Globus pallidus (tissue), 1 donor: ENCODE measurements around the gene SRP19.
"Not testable (repeated sequence)": the region's sequence is repeated elsewhere in the genome, so short reads cannot be mapped to it uniquely, and the experiment has no call there.

Experiments used
- DNase-seq: peaks from one replicate; pipeline ENCODE4 v3.0.0-alpha.2; 2015; ENCODE audit warnings: low spot score

The SRP19 gene

GRCh38 chr5:112860929-112861637 is at the start of gene SRP19:
Gene SRP19 (plus strand): TSS chr5:112861287. CDS start chr5:112861377, 90 bp downstream.
- peak; percentile 93 for DNase-seq

DNA sequence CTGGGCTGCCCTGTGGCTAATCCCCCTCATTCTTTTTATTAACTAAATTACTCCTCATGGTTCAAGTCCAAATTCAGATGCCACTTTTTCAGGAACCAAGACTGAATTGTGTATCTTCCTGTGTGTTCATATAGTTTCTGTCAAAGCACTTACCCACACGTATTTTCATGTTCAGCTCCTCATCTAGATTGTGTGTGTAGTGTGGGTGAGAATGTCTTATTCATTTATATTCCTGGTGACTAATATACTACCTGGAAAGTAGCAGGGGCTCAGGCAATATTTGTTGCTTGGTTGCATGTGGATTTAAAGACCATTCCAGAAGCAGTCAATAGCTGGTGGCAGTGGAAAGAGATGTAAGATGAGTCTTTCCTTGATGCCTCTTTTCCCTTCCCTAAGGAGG is 48.5 kb upstream of the SRP19 start:
- DNase-seq: no peak

DNA sequence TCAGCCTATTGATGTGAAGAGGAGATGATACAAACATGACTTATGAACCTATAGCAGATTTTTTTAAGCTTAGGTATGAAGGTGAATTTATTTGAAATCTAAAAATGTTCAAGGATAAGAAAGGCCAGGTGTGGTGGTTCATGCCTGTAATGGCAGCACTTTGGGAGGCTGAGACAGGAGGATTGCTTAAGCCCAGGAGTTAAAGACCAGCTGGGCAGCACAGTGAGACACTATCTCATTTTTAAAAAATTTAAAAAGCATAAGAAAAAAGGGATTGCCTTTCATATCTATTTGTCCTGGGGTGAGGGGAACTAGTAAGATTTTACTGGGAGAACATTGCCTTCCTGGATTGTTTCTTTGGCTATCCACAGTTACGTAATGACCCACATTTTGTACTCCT is 40.8 kb upstream of the SRP19 start:
- DNase-seq: no peak

DNA sequence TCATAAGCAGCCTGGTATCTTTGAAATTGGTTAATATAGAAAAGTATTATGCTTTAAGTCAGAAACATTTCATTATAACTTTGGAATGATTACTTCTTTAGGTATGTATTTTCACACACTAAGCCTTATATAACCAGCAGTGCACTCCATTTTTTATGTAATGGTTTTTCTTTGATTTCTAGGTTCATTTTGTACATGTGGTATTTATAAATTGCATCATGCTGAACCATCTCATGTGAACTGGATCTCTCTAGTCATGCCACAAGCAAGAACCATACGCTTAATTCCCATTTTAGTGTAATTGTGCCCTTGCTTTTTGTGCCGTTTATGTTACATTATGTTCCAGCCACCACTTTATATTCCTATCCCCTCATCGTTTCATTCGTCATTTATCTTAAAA is 38.6 kb upstream of the SRP19 start:
- DNase-seq: no peak

DNA sequence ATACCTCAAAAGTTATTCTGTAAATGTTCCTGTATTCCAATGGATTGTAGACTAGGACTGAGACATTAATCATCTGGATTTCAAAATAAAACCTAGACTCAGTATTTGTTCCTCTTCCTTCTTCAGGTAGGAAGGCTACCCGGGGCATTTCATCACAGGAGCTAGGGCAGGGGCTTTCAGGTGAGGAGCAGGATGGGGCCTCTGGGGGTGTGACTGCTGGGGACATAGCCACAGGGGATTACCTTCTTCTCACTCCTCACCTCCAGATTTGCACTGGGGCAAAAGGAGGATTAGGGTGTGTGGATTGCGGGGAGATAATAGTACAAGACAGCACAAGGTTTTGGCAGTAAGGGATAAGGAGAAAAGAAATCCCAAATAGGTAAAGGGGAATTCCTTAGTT is 37.9 kb upstream of the SRP19 start:
- no peak for DNase-seq

- no peak for DNase-seq
Observed at GRCh38 chr5:112823656-112824055, 37.4 kb upstream of the SRP19 start.

- no peak for DNase-seq
Observed at GRCh38 chr5:112824197-112824596, 36.9 kb upstream of the SRP19 start.

GRCh38 chr5:112830378-112830777 is 30.7 kb upstream of the SRP19 start:
- no peak for DNase-seq

GRCh38 chr5:112833971-112834370 is 27.1 kb upstream of the SRP19 start:
- DNase-seq: no peak

GRCh38 chr5:112844489-112844888 is 16.6 kb upstream of the SRP19 start:
- DNase-seq: no peak

- no peak for DNase-seq
Observed at GRCh38 chr5:112846556-112846955, 14.5 kb upstream of the SRP19 start.

DNA sequence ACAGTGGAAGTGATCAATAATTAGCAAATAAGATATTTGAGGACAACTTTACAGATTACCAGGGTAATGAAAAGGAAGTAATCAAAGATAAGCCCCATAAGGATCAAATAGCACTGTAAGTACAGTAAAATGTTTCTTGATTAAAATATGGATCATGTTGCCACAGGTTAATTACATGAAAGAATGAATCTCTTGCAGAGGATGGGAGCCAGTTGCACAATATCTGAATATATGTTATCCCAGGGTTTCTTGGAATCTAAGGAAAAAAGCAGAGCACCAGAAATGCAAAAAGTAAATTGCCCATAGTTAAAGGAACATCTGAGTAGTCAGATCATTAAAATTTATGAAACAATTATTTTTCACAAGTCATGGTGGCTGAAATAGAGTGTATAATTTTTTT is 13.8 kb upstream of the SRP19 start:
- no peak for DNase-seq

- peak; percentile 74 for DNase-seq
Observed at GRCh38 chr5:112848116-112848811, 12.8 kb upstream of the SRP19 start.

- DNase-seq: no peak
Observed at GRCh38 chr5:112849912-112850311, 11.2 kb upstream of the SRP19 start.

- DNase-seq: no peak
Observed at GRCh38 chr5:112854651-112855050, 6.4 kb upstream of the SRP19 start.

GRCh38 chr5:112857866-112858265 is 3.2 kb upstream of the SRP19 start:
- DNase-seq: no peak

DNA sequence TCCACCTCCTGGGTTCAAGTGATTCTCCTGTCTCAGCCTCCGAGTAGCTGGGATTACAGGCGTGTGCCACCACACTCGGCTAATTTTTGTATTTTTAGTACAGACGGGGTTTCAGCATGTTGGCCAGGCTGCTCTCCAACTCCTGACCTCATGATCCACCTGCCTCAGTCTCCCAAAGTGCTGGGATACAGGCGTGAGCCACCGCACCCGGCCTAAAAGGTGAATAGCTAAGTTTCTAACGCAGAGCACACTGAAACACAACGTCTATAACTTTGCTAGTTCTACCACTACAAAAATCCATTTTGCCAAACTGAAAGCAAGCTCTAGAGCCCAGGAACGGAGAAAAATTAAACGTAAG is 537 bp upstream of the SRP19 start:
- DNase-seq: not testable (repeated sequence)

- DNase-seq: no peak
Observed at GRCh38 chr5:112861638-112861985, 525 bp downstream of the SRP19 start.

GRCh38 chr5:112862085-112862484 is 998 bp downstream of the SRP19 start:
- no peak for DNase-seq

GRCh38 chr5:112863549-112863948 is 2.5 kb downstream of the SRP19 start:
- DNase-seq: no peak

DNA sequence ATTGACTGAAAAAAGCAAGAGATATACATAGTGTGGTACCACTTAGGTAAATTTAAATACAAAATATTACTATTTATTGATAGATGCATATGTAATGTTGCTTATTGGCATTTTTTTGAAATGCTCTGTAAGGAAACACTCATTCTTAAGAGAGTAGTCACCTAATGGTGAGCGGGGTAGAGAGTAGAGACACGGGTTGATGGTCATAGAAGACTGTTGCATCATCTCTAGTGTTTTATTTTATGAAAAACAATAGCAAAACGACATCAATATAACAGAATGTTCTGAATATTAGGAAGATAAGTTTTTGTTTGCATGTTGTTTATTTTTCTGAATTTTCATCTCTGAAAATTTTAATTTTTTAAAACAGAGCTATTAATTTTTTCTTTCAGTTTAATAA is 4.0 kb downstream of the SRP19 start:
- no peak for DNase-seq

- no peak for DNase-seq
Observed at GRCh38 chr5:112866739-112867138, 5.7 kb downstream of the SRP19 start.

GRCh38 chr5:112867411-112867810 is 6.3 kb downstream of the SRP19 start:
- peak; percentile 56 for DNase-seq

DNA sequence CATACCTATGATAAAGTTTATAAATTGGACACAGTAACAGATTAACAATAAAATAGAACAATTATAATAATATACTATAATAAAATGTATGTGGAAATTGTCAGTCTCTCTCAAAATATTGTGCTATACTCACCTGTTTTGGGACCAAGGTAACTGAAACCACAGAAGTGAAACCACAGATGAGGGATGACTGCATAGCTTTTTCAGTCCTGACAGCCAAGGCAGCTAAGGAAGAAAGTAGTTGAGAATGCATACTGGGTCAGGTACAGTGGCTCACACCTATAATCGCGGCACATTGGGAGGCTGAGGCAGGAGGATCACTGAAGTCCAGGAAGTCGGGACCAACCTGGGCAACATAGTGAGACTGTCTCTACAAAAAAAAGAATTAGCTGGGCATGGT is 8.9 kb downstream of the SRP19 start:
- DNase-seq: no peak
